Kidney capillary endothelial cell (primary cell): ENCODE data around the gene RBKS.

Experiments used
- DNase-seq: peaks from one replicate; pipeline ENCODE4 v3.0.0-alpha.2; 2018; ENCODE audit warnings: low spot score

RBKS gene

DNA sequence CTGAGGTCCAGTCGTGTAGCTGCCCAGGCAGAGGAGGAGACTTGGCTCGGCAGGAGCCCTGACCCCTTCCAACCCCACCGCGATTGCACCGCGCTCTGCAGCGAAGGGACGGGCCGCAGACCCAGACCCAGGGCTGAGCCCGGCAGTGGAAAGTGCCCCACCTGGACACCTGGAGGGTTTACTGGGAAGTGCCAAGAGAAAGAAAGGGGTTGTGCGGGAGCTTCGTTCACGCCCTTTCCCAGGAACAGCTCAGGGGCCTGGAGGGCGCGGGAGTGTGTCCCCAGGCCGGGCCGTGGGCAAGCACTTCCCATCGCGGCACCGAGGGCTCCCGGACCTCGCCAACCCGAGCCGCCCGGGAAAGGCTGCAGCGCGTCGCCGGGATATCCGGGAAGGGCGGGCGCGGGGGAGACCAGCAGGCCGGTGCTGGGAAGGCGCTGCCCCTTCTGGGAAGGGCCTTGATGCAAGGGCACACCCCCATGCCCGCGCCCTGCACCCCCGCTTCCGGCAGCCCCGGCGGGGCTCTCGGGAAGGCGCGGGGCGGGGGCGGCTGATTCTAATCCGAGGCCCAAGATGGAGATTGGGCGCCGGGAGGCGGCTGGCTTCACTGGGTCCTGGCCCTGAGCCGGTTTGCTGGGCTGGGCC, 154.8 kb downstream of the RBKS start:
- DNase-seq = peak; percentile 73

DNA sequence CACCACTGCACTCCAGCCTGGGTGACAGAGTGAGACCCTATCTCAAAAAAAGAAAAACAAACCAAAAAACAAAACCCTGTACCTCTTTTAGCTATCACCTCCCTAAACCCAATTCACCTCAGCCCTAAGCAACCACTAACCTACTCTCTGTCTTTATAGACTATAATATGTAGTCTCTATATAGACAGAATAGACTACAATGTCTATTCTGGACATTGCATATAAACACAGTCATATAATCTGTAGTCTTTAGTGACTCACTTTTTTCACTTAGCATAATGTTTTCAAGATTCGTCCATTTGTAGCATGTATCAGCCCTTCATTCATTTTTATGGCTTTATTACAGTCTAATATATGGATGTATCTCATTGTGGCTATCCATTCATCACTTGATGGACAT, 155.9 kb downstream of the RBKS start:
- DNase-seq = no peak
